Myocyte (in vitro differentiated cells): ENCODE data around the gene NUAK2. TPM values are rescaled to one million over a fixed set of nuclear protein-coding genes. Genes with fewer than 3 reads are reported as not detected.

Source experiments
- DNase-seq: peaks from one replicate; pipeline ENCODE4 v3.0.0-alpha.2; 2012; ENCODE audit warnings: low read depth
- total RNA-seq: library from RNA; depleted of rRNA; stranded (reverse); fragments of >200 nt; gene quantifications from 2 replicates; pipeline ENCODE4 v1.2.3, GENCODE V29; 2014

The NUAK2 gene
- total RNA-seq, 1 donor from 2014 or later: 0.70 TPM

DNA sequence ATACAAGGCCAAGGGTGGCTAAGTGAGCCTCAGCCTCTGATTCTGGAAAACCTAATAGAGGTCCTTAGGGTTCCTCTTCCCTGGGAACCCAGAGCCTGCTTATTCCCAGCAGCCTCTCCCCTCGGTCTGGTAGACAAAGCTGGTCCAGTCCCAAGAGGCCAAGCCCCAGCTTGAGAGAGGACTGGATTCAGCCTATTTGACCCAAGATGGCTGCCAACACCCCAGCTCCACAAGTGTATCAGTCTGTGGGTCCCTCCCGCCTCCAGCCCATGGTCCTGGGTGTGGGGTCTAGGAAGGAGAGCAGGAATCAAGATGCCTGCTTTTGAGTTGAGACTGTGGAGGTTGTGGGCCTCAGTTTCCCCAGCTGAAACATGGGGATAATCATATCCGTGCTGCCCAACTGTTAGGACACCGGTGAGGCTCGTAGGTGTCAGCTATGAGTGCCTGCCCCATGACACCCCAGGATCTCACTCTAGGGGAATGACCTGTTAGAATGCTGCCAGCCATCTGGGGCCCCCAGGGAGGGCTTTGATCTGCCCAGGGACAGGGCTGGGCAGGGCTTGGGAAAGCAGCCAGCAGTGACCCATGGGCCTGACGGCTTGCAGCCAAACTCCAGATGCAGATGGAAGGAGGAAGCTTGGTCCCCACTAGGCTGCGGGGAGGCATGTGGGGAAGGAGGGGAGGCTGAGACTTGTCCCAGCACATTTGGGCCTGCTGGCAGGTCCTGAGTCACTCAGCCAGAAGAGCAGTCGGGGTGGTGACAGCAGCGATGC lies 45.4 kb downstream of the NUAK2 start:
- DNase-seq: no peak

GRCh38 chr1:205275133-205275532 lies 46.4 kb downstream of the NUAK2 start:
- DNase-seq: no peak

- no peak for DNase-seq
These were observed 47.4 kb downstream of the NUAK2 start for GRCh38 chr1:205274041-205274691.

DNA sequence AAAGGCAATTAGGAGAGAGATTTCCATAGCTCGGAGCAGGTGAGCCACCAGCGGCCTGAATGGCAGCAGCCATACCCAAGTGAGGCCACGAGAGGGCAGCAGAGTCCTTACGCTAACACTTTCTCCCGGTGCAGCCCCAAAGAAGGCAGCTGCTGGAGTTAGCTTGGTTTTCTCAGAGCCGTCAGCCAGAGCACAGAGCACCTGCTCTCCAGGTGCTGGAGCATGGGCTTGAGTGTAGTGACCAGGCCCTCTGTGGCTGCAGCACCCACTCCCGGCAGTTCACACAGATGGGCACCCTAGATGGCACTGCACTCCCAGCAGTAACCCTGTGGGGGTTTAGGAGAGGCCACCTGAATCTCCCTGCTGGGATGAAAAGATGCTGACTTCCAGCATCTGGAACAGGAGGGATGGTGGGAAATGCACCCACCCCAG lies 48.0 kb downstream of the NUAK2 start:
- peak; percentile 81 for DNase-seq

DNA sequence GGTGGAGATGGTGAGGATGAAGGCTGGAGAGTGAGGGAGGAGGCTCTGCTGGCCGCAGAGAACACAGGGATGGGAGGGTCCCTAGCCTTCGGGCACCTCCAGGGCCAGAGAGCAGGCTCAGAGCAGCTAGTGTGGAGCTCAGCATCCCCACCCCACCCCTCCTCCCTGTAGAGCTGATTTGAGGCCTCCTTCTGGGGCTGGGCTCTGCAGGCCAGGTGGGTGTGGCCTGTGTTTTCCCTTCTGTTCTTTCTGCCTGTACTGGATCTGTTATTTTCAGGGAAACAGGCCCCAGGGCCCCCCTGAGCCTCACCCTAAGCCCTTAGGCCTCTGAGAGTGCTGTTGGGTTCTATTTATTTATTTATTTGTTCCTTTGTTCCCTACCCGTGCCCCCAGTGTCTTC lies 49.0 kb downstream of the NUAK2 start:
- DNase-seq: no peak

DNA sequence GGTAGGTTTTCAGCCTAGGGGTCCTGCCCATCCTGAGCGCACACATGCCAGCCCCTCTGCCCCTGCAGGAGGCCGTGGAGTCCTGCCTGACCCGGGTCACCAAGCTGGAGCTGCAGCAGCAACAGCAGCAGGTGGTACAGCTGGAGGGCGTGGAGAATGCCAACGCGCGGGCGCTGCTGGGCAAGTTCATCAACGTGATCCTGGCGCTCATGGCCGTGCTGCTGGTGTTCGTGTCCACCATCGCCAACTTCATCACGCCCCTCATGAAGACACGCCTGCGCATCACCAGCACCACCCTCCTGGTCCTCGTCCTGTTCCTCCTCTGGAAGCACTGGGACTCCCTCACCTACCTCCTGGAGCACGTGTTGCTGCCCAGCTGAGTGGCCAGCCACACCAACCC lies 49.8 kb downstream of the NUAK2 start:
- DNase-seq: no peak

DNA sequence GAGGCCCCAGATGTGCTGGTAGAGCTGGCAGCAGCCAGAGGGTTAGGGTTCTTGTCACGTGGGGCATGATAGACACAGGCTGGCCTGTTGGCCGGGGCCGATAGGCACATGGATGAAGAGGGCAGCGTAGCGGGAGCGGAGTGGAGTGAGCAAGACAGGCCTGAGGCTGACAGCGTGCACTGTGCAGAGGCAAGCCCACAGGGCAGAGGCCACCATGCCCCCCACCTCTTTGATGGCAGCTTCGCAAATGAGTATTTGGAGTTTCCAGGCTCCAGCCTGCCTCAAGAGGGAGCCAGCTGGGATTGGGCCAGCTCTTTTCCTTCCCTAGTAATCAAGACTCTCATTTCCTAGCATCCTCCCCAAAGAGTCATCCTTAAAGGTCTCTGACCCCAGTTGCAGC lies 50.3 kb downstream of the NUAK2 start:
- DNase-seq: no peak

DNA sequence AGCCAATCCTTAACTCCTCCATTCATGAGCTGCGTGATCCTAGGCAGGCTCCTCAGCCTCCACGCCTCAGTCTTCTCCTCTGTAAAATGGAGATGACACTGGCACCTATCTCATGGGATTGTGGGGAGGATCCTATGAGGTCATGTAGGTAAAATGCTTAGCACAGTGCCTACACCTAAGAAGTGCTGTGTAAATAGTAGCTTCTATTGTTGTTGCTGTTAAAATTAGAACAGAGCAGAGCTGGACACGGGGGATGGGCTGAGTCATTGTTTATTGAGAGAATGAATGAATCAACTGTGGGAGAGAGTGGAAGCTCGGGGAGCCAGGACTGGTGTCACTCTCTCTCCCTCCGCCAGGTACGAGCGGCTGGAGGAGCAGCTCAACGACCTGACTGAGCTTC lies 50.8 kb downstream of the NUAK2 start:
- DNase-seq: peak; percentile 40

GRCh38 chr1:205270271-205270670 lies 51.3 kb downstream of the NUAK2 start:
- DNase-seq: no peak

DNA sequence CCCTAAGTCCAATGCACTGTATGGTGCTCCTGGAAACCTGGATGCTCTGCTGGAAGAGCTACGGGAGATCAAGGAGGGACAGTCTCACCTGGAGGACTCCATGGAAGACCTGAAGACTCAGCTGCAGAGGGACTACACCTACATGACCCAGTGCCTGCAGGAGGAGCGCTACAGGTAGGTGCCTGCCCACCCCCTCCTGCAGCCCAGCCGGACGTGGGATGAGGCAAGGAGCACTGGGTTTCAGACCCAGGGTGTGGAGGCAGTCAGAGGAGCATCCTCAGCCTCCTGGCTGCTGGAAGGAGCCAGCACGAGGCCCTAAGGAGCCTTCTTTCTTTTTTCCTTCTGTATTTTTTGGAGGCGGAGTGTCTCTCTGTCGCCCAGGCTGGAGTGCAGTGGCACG lies 51.8 kb downstream of the NUAK2 start:
- no peak for DNase-seq

- DNase-seq: no peak
These were observed 52.5 kb downstream of the NUAK2 start for GRCh38 chr1:205268846-205269680.

- no peak for DNase-seq
These were observed 54.1 kb downstream of the NUAK2 start for GRCh38 chr1:205267306-205267902.

DNA sequence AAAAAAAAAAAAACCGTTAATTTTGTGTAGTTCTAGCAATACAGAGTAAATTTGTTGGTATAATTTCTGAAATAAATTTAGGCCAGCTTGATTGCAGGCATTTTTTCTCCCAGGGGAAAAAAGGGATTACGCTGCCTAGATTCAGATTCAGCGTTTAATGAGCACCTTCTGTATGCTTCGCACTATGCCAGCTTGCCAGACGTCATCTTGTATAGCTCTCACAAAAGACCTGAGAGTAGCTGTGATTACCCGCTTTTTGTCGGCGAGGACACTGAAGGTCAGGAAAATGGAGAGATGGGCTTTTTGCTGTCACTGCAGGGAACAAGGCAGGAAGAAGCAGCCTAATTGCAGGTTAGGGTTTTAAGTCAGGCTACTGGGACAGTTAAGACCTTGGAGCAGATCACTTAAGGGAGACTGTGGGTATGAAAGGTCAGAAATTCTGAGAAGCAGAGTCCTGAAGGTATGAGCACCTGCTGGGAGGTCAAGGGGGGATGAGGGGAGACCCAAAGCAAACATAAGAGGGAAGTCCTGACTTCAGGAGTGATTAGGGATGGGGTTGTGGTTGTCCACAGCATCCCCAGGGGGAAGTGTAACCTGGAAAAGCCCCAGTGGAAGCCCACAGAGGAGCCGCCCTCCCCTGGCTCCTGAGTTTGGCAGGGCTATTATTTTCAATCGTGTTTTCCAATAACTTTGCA lies 54.8 kb downstream of the NUAK2 start:
- no peak for DNase-seq

GRCh38 chr1:205263580-205264190 lies 57.9 kb downstream of the NUAK2 start:
- peak; percentile 45 for DNase-seq

DNA sequence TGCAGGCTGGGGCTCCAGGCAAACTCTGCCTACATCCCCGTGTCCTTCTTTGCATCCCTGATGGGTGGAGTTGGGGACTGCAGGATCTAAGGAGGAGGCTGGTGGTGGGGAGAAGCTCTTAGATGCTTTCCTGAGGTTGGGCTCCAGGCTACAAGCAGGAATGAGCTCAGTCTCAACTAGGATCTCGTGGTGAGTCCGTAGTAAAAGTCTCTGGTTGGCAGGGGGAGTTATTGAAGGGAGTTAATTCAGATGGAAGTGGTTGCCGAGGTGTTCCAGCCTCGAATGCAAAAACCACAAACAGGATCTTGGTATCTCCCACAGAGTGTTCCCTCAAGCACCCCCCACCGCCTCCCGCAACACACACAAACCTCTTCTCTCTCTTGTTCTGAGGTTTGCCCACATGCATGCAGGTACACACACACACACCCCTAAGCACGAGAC lies 58.8 kb downstream of the NUAK2 start:
- peak; percentile 32 for DNase-seq

GRCh38 chr1:205261946-205262691 lies 59.4 kb downstream of the NUAK2 start:
- DNase-seq: peak; percentile 37

DNA sequence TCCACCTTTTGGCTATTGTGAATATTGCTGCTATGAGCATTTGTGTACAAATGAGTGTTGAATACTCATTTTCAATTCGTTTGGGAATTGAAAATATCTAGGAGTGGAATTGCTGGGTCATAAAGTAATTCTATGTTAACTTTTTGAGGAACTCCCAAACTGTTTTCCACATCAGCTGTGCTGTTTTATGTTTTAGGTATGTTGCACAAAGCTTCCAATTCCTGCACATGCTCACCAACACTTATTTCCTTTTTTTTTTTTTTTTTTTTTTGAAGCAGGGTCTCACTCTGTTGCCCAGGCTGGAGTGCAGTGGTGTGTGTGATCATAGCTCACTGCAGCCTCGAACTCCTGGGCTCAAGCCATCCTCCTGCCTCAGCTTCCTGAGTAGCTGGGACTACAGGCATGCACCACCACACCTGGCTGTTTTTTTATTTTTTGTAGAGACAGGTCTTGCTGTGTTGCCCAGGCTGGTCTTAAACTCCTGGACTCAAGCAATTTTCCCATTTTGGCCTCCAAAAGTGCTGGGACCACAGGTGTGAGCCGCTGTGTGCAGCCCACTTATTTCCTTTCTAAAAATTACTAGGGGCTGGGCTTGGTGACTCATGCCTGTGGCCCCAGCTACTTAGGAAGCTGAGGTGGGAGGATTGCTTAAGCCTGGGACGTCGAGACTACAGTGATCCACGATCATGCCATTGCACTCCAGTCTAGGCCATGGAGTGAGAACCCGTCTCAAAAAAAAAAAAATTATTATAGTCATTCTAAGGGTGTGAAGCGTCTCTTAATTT lies 60.4 kb downstream of the NUAK2 start:
- peak; percentile 46 for DNase-seq

DNA sequence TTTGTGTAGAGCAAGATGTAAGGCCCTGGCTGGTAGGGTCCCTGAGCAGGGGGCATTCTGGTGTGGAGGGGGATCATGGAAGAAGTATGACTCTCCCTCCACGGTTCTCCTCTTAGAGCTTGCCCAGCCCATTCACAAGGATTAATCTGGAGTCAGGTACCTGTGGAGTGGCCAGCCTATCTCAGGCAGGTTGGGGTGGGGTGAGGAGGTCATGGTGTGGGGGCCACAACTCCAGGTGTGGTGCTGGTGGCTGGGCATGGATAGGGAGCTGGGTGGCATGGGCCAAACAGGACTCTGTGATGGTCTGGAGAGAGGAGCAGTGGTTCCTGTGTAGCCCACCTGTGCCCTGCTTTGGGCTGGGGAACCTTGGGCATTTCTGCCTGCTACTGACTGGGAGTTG lies 61.5 kb downstream of the NUAK2 start:
- DNase-seq: no peak

DNA sequence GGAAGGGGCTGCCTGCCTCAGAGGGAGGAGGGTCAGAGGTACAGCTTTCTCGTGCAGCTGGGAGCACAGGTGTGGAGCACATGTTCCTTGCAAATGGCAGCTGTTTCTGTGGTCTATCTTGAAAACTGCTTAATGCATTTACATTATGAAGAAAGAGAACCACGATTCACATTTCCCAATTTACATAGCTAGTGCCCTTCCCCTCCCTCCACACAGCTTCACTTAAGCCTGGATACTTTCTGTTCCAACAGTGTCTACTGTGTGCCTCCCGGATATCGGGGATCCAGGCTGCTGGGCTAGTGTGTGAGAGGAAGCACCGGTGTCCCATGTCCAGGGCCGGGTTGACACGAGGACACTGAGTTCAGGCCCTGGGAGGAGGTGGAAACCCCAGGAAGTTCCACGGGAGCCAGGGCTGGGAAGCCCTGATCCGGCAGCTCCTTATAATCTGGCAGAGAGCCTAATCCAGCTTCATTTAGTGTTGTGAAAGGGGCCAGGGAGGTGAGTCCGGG lies 62.2 kb downstream of the NUAK2 start:
- DNase-seq: peak; percentile 55
